ENCODE data around the gene SOAT2.

DNA sequence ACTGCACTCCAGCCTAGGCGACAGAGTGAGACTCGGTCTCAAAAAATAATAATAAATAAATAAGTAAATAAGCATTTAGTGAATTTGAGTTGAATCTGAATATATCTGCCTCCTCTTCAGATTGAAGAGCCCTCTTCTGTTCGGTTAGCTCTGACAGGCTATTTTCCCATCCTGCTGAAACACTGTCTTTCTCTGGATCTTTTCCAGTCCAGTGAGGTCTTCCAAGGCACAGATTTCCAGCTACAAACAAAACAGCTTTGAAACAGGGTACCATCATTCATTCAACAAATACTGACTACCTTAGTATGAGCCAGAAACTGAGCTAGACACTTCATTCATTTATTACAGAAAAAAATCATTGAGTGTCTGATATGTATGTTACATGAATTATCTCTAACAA, 16.9 kb upstream of the SOAT2 start:
- TF ChIP-seq, protein P1, sequence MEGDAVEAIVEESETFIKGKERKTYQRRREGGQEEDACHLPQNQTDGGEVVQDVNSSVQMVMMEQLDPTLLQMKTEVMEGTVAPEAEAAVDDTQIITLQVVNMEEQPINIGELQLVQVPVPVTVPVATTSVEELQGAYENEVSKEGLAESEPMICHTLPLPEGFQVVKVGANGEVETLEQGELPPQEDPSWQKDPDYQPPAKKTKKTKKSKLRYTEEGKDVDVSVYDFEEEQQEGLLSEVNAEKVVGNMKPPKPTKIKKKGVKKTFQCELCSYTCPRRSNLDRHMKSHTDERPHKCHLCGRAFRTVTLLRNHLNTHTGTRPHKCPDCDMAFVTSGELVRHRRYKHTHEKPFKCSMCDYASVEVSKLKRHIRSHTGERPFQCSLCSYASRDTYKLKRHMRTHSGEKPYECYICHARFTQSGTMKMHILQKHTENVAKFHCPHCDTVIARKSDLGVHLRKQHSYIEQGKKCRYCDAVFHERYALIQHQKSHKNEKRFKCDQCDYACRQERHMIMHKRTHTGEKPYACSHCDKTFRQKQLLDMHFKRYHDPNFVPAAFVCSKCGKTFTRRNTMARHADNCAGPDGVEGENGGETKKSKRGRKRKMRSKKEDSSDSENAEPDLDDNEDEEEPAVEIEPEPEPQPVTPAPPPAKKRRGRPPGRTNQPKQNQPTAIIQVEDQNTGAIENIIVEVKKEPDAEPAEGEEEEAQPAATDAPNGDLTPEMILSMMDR (IDR thresholded peaks at IDR 0.05): no peak
- no peak for TF ChIP-seq POLR2A (IDR thresholded peaks at IDR 0.05)
